ENCODE measurements around the gene PLEKHA1.

The PLEKHA1 gene

GRCh38 chr10:122348935-122349361 is 25.6 kb upstream of the PLEKHA1 start:
- H3K4me3 ChIP-seq (ENCODE audit: low read depth, low read length), result no peak overlapping the region
- no peaks in the 10 kb centered on the region for H3K36me3 ChIP-seq (ENCODE audit: control insufficient read depth, insufficient read depth, low read length)
- H3K9ac ChIP-seq (ENCODE audit: low read depth, low read length), result no peak overlapping the region
- H3K4me1 ChIP-seq (ENCODE audit: control insufficient read depth, insufficient read depth, low read length), result no peaks in the 10 kb centered on the region
- no peaks in the 10 kb centered on the region for H3K9me3 ChIP-seq (ENCODE audit: control insufficient read depth, insufficient read depth, low read length)
- H3K27me3 ChIP-seq (ENCODE audit: control insufficient read depth, insufficient read depth, low read length), result no peaks in the 10 kb centered on the region

GRCh38 chr10:122349758-122350369 is 24.6 kb upstream of the PLEKHA1 start:
- Histone ChIP-seq H3K4me3 (ENCODE audit: low read depth, low read length) (no peak overlapping the region), H3K36me3 (ENCODE audit: control insufficient read depth, insufficient read depth, low read length) (no peaks in the 10 kb centered on the region), H3K4me1 (ENCODE audit: control insufficient read depth, insufficient read depth, low read length) (no peaks in the 10 kb centered on the region), H3K27me3 (ENCODE audit: control insufficient read depth, insufficient read depth, low read length) (no peaks in the 10 kb centered on the region), H3K9me3 (ENCODE audit: control insufficient read depth, insufficient read depth, low read length) (no peaks in the 10 kb centered on the region), H3K9ac (ENCODE audit: low read depth, low read length) (no peak overlapping the region)

DNA sequence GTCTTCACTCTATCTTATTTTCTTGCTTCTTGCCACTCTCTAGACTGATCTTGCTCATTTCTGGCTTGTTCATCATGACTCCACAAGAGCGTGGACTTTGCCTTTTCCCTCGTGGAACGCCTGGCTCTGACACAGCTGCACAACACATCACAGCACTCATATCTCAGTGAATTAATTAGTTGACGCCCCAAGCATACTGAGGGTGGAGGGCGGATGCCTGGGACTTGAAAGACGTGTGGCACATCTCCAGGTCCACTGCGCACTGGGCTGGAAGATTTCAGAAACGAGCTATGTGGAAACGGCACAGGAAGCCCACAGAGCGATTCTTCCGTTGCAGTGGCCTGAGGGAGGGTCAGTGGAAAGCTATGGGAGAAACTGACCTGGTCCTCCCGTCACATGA is 23.6 kb upstream of the PLEKHA1 start:
- H3K9ac ChIP-seq (ENCODE audit: low read depth, low read length), result no peak overlapping the region
- no peaks in the 10 kb centered on the region for H3K9me3 ChIP-seq (ENCODE audit: control insufficient read depth, insufficient read depth, low read length)
- no peak overlapping the region for H3K4me3 ChIP-seq (ENCODE audit: low read depth, low read length)
- no peaks in the 10 kb centered on the region for H3K4me1 ChIP-seq (ENCODE audit: control insufficient read depth, insufficient read depth, low read length)
- no peaks in the 10 kb centered on the region for H3K36me3 ChIP-seq (ENCODE audit: control insufficient read depth, insufficient read depth, low read length)
- H3K27me3 ChIP-seq (ENCODE audit: control insufficient read depth, insufficient read depth, low read length), result no peaks in the 10 kb centered on the region

DNA sequence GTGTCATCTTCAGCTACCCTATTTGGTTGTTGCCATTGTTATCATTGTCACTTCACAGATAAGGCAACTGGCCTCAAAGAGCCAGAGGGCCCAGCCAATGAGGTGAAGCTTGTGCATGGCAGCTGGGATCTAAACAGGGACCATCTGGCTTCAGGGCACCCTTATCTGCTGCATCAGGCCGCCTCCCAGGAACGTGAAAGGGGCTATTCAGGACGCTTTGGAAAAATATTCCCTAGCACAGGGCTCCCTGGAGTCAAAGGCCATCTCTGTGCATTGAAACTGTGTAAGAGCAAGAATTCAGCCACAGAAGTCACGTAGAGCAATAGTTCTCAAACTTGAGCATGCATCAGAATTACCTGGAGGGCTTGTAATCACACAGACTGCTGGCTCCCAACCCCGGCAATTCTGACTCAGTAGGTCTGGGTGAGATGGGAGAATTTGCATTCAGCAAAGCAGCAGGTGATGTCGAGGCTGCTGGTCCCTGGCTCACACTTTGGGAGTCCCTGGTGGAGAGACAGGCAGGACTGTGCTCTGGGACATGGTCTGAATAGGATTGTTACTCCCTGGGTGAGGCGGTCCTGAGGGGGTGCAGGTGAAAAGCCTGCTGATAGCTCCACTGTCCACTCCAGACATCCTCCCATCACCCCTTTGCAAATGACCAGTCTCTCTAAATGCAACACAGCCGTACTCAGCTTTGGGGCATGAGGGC is 21.5 kb upstream of the PLEKHA1 start:
- no peaks in the 10 kb centered on the region for H3K4me1 ChIP-seq (ENCODE audit: control insufficient read depth, insufficient read depth, low read length)
- no peaks in the 10 kb centered on the region for H3K36me3 ChIP-seq (ENCODE audit: control insufficient read depth, insufficient read depth, low read length)
- H3K27me3 ChIP-seq (ENCODE audit: control insufficient read depth, insufficient read depth, low read length), result no peaks in the 10 kb centered on the region
- H3K4me3 ChIP-seq (ENCODE audit: low read depth, low read length), result no peak overlapping the region
- no peaks in the 10 kb centered on the region for H3K9me3 ChIP-seq (ENCODE audit: control insufficient read depth, insufficient read depth, low read length)
- no peak overlapping the region for H3K9ac ChIP-seq (ENCODE audit: low read depth, low read length)

GRCh38 chr10:122354383-122354782 is 20.1 kb upstream of the PLEKHA1 start:
- Histone ChIP-seq H3K4me1 (ENCODE audit: control insufficient read depth, insufficient read depth, low read length) (no peaks in the 10 kb centered on the region), H3K36me3 (ENCODE audit: control insufficient read depth, insufficient read depth, low read length) (no peaks in the 10 kb centered on the region), H3K9ac (ENCODE audit: low read depth, low read length) (no peak overlapping the region), H3K27me3 (ENCODE audit: control insufficient read depth, insufficient read depth, low read length) (no peaks in the 10 kb centered on the region), H3K9me3 (ENCODE audit: control insufficient read depth, insufficient read depth, low read length) (no peaks in the 10 kb centered on the region), H3K4me3 (ENCODE audit: low read depth, low read length) (no peak overlapping the region)

DNA sequence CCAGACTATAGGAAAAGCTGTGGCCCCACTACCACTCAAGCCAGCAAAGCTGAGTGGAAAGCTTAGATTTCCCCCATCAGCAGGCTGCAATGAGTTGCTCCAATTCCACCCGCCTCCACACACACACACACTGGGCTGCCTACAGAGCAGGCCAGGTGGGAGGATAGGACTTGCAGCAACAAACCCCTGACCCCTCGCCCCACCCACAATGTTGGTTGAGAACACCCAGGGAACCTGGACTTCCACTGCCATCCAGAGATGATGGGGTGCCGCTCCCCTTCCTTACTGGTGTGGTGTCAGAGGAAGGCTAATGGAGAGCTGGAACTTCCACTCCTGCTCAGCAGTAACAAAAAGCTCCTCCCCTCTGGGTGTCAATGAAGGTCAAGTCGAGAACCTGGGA is 16.8 kb upstream of the PLEKHA1 start:
- no peaks in the 10 kb centered on the region for H3K9me3 ChIP-seq (ENCODE audit: control insufficient read depth, insufficient read depth, low read length)
- H3K4me3 ChIP-seq (ENCODE audit: low read depth, low read length), result no peak overlapping the region
- H3K36me3 ChIP-seq (ENCODE audit: control insufficient read depth, insufficient read depth, low read length), result no peaks in the 10 kb centered on the region
- no peaks in the 10 kb centered on the region for H3K4me1 ChIP-seq (ENCODE audit: control insufficient read depth, insufficient read depth, low read length)
- no peaks in the 10 kb centered on the region for H3K27me3 ChIP-seq (ENCODE audit: control insufficient read depth, insufficient read depth, low read length)
- H3K9ac ChIP-seq (ENCODE audit: low read depth, low read length), result no peak overlapping the region

DNA sequence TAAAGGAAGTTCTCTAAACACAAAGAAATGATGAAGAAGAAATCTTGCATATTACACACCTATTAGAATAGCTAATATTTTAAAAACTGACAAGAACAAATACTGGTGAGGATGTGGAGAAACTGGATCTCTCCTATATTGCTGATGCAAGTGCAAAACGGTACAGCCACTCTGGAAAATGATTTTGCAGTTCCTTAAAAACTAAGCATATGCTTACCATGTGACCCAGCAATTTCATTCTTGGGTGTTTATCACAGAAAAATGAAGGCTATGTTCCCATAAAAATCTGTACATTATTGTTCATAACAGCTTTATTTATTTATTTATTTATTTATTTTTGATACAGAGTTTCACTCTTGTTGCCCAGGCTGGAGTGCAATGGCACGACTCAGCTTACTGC is 14.9 kb upstream of the PLEKHA1 start:
- Histone ChIP-seq H3K9ac (ENCODE audit: low read depth, low read length) (no peak overlapping the region), H3K9me3 (ENCODE audit: control insufficient read depth, insufficient read depth, low read length) (no peaks in the 10 kb centered on the region), H3K4me3 (ENCODE audit: low read depth, low read length) (no peak overlapping the region), H3K36me3 (ENCODE audit: control insufficient read depth, insufficient read depth, low read length) (no peaks in the 10 kb centered on the region), H3K4me1 (ENCODE audit: control insufficient read depth, insufficient read depth, low read length) (no peaks in the 10 kb centered on the region), H3K27me3 (ENCODE audit: control insufficient read depth, insufficient read depth, low read length) (no peaks in the 10 kb centered on the region)

GRCh38 chr10:122361046-122361445 is 13.5 kb upstream of the PLEKHA1 start:
- Histone ChIP-seq H3K27me3 (ENCODE audit: control insufficient read depth, insufficient read depth, low read length) (no peaks in the 10 kb centered on the region), H3K4me1 (ENCODE audit: control insufficient read depth, insufficient read depth, low read length) (no peaks in the 10 kb centered on the region), H3K4me3 (ENCODE audit: low read depth, low read length) (no peak overlapping the region), H3K9me3 (ENCODE audit: control insufficient read depth, insufficient read depth, low read length) (no peaks in the 10 kb centered on the region), H3K9ac (ENCODE audit: low read depth, low read length) (no peak overlapping the region), H3K36me3 (ENCODE audit: control insufficient read depth, insufficient read depth, low read length) (no peaks in the 10 kb centered on the region)

DNA sequence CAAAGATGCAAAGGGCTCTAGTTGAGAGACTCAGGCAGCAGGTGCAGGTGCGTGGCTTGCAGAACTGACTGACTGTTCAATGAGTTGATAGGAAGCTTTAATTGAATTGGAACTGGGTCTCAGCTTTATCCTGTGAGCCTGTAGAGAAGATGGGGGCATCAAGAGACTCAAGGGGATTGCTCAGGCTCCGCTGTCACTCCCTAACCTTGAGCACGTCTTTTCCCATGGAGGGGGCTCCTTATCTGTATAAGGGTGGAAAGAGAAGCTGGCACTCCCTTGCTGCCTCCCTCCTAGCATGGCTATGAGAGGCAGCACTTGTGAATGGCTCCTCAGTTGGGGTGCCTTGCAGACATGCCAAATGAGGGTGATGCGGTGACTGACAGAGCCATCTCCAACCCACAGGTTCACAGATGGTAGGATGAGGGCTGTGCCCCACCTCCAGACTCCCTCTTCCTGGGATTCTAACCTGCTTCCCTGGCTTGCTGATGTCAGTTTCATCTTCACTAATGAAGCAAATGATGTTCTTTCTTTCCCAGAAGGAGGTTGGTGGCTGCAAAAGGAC is 12.4 kb upstream of the PLEKHA1 start:
- Histone ChIP-seq H3K9ac (ENCODE audit: low read depth, low read length) (no peak overlapping the region), H3K9me3 (ENCODE audit: control insufficient read depth, insufficient read depth, low read length) (no peaks in the 10 kb centered on the region), H3K4me1 (ENCODE audit: control insufficient read depth, insufficient read depth, low read length) (no peaks in the 10 kb centered on the region), H3K4me3 (ENCODE audit: low read depth, low read length) (no peak overlapping the region), H3K27me3 (ENCODE audit: control insufficient read depth, insufficient read depth, low read length) (no peaks in the 10 kb centered on the region), H3K36me3 (ENCODE audit: control insufficient read depth, insufficient read depth, low read length) (no peaks in the 10 kb centered on the region)

DNA sequence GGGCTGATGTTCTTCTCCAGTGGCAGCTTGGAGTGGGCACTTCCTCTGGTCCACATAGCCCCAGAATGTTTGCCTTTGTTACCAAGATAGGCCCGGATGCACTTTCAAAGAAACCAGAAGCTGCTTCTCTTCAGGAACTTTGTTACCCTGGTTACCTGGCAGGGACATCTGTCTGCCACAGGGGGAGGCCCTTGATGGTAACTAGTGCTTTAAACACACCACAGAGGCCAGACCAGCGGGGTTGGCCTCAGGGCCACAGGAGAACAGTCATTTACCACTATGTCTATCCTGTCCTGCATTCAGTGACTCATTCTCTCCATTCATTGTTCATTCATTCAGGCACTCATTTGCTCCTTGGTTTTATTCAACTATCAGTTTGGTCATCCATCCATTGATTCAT is 11.9 kb upstream of the PLEKHA1 start:
- no peak overlapping the region for H3K4me3 ChIP-seq (ENCODE audit: low read depth, low read length)
- no peaks in the 10 kb centered on the region for H3K36me3 ChIP-seq (ENCODE audit: control insufficient read depth, insufficient read depth, low read length)
- H3K27me3 ChIP-seq (ENCODE audit: control insufficient read depth, insufficient read depth, low read length), result no peaks in the 10 kb centered on the region
- H3K9ac ChIP-seq (ENCODE audit: low read depth, low read length), result no peak overlapping the region
- no peaks in the 10 kb centered on the region for H3K9me3 ChIP-seq (ENCODE audit: control insufficient read depth, insufficient read depth, low read length)
- H3K4me1 ChIP-seq (ENCODE audit: control insufficient read depth, insufficient read depth, low read length), result no peaks in the 10 kb centered on the region

DNA sequence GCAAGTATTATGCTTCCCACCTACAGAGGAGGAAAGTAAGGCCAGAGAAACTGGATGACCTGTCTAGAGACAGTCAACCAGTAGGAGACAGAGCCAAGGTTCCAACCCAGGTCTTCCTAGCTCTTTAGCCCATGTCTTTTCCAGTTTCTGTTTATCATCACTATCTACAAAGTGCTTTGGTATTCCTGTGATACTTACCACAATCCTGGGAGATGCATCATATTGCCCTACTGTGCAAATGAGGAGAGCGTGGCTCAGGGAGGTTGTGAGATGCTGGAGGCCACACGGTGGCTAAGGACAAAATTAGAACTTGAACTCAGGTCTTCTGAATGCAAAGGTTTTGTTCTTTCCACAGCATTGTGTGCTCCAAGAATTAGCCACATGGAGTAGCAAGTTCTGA is 11.2 kb upstream of the PLEKHA1 start:
- H3K9ac ChIP-seq (ENCODE audit: low read depth, low read length), result no peak overlapping the region
- no peaks in the 10 kb centered on the region for H3K27me3 ChIP-seq (ENCODE audit: control insufficient read depth, insufficient read depth, low read length)
- peaks cover under 1% of the 10 kb centered on the region for H3K4me1 ChIP-seq (ENCODE audit: control insufficient read depth, insufficient read depth, low read length)
- H3K9me3 ChIP-seq (ENCODE audit: control insufficient read depth, insufficient read depth, low read length), result no peaks in the 10 kb centered on the region
- no peak overlapping the region for H3K4me3 ChIP-seq (ENCODE audit: low read depth, low read length)
- no peaks in the 10 kb centered on the region for H3K36me3 ChIP-seq (ENCODE audit: control insufficient read depth, insufficient read depth, low read length)

All from iPS-15b (cell line).